GM21447 (cell line): Measurements from ENCODE around the gene TMEM198.

Experiments
- ATAC-seq: cut with Tn5 transposase; IDR thresholded peaks from one replicate; pipeline ENCODE4 v1.9.1; 2021; ENCODE audit not compliant: unreplicated experiment

TMEM198 gene

DNA sequence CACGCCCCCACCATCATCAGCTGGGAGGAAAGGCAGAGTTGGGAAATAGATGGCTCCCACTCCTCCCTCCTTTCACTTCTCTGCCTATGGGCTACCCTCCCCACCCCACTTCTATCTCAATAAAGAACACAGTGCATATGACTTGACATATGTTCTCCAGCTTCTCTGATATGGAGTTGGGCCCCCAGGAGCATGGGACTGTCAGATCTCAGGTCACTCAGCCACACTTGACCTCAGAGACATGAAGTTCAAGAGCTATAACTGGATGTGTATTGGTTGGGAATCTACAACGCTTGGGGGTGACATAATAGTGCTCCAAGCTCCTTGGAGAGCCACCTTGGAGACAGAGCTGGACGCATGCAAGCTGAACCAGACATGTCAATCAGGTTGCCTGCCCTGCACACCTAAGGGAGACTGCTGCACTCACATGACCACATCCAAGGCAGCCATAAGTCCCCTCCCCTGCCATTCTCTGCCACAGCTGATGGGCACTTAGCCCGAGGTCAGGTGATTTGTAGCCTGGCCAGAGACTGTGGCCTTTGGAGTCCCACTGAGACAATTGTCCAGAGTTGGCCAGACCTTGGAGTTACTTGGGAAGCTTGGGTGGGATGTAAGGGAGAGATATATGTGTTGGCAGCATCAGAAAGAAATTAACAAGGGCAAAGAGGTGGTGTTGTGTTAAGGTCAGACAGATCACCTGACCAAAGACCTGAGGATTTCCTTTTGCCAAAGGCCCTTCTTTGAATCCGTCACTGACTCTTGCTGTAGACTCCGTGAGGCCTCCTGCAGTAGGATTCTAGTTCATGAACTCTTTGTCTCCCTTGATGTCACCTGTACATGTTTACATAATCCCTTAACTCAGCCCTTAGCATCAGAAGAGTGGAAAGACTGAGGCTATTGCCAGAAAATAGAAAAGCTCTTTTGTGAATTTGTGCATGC, 32.0 kb downstream of the TMEM198 start:
- ATAC-seq: no peak

DNA sequence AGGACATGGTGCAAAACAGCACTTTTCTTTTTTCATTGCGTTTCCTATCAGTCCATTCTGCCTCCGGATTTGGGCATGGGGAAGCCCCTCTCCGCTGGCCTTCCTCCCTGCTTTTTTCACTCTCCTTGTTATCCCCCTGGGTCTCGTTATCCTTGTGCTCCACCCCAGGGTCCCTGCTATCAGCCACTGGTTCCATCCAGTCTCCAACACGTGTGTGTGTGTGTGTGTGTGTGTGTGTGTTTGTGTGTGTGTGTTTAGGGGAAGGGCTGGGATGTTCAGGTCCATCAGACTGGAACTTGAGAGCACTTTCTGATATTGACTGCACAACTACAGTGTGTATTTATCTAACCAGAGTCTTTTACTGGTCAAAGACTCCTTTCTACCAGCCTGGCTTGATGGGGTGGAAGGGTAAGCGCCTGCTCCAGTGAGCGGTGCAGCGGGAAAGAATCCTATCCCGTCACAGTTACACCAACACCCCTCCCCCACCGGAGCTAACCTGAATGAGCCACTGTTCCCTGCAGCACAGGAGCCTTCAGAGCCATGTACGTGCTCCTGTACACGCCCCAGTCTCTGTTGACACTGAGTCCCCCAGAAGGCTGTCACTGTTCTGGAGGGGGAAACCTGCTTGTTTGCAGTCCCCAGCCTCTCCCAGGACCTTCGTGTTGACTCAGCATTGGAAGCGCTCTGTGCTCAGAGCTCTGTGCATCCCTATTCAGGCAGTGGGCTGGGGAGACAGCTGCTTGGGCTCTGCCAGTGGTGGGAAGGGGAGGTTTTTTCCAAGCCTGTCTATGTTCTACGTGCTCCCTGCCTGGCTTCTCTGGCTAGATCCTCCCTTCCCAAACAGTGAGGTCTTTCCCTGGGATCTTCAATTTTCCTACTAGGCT, 32.9 kb downstream of the TMEM198 start:
- ATAC-seq: no peak

DNA sequence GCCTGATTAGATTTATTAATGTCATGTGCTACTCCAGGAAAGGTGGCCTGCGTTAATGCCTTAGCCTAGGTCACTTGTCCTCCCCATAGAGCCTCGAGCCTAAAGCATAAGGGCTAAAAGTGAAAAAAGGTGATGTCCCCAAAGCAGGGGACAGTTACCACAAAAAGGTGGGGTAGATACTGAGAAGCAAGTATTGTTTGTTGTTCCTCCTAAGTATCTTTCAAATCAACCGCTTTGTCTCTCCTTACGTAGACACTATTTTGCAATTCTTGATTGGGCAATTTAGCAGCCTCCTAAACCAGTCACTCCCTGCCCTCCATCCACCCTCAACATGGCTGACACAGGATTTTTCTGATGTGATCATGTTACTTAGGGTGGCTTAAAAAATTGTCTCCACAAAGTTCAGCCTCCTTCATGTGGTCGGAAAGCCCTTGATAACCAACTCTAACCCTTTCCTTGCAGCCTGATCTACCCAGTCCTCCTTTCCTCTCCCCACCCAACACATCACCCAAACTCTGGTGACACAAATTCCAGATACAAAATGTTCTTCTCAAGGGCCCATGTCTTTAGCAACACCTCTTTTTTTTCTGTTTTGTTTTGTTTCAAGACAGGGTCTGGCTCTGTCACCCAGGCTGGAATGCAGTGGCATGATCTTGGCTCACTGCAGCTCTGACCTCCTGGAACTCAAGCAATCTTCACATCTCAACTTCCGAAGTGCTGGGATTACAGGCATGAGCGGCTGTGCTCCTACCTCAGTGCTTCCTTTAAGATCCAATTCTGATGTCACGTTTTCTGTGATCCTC, 35.2 kb downstream of the TMEM198 start:
- ATAC-seq: no peak

DNA sequence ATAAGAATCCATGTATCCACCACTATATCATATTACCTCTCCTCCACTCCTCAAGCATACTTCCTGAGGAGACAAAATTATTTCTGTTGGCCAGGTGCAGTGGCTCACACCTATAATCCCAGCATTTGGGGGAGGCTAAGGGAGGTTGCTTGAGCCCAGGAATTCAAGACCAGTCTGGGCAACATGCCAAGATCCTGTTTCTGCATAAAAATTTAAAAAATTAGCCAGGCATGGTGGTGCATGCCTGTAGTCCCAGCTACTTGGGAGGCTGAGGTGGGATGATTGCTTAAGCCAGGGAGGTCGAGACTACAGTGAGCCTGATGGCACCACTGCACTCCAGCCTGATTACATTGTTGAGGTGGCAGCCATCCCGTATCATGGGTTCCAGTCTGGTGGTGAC, 37.5 kb downstream of the TMEM198 start:
- ATAC-seq: no peak

DNA sequence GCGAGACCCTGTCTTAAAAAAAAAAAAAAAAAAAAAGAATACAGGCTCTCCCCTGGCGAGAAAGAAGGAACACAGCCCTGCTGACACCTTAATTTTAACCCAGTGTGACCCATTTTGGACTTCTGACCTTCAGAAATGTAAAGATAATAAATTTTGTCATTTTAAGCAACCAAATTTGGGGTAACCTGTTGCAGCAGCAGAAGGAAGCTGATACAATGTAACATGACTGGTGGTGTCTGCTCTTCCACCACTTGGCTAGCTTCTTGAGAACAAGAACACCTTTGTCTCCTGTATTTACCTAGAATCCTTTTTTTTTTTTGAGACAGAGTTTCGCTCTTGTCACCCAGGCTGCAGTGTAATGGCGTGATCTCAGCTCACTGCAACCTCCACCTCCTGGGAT, 47.3 kb downstream of the TMEM198 start:
- ATAC-seq: no peak

DNA sequence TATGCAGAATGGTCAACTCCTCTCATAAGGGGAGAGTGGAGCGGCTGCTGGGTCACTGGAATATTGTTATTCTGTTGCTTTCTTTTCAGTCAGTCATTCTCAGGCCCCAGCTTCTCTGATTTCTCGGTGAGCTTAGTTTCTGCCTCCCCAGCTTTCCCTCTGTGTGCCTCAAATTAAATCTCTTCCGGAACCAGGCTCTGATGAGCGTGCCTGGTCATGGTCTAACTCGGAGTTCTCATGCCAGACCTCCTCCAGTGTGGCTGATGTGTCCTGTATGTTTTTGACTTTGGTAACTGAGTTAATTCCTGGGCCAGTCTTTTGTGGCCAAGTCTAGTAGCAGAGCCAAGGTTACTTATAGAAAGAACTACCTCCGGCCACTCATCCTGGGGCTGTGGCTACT, 48.9 kb downstream of the TMEM198 start:
- no peak for ATAC-seq

DNA sequence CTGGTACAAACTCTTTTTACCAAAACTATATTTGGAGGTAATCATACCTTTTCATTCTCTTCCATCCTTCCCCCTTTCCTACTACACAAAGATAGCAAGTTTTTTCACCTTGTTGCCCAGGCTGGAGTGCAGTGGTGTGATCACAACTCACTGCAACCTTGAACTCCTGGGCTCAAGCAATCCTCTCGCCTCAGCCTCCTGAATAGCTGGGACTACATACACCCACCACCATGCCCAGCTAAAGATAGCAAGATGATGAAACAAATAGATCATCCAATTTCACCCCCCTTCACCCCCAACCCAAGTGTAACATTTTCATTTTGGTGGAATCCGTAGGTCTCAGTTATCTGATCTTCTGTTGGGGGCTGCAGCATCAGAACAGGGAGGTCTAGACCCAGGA, 49.3 kb downstream of the TMEM198 start:
- ATAC-seq: no peak

DNA sequence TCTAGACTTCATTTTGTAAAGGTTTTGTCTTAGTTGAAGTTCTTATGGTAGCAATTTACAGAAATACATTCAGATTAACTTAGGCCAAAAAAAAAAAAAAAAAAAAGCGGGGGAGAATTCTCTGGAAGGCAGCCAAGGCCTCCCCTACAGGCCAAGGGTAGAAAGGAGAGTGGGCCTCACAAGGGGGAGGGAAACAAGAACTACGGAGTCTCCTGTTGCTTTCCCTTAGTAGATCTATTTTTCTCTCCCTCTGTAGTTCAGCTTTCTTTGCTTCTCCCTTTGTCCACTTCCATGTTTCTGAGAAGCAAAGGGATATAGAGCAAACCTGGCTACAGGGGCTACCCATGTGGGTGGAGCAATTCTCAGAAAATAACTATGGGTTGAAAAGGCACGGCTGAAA, 51.4 kb downstream of the TMEM198 start:
- ATAC-seq: no peak

DNA sequence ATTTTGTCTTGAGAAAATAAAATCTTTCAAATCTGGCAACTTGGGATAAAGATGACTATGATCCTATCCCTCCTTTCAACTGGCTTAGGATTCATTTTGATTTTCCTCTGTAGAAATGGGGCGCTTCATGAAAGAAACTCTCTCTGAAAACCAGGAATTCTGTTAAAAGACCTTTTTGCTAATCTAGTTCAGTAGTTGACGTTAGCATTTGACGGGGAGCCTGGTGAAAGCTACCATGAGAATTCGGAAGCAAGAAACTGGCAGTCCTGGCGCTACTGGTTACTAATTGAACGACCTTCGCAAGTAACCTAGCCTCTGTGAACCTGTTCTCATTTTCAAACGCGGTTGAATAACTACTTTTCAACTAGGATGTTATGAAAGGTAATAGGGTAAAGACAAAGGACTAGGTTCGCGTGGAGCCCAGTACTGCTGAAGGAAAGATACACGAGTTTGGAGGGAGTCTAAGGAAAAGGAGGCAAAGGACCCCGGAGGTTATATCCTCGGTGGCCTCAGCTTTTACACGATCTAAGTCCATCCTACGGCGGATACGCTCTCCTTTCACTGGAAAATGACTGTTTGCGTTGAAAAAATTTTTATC, 53.2 kb downstream of the TMEM198 start:
- ATAC-seq: peak; percentile 6

DNA sequence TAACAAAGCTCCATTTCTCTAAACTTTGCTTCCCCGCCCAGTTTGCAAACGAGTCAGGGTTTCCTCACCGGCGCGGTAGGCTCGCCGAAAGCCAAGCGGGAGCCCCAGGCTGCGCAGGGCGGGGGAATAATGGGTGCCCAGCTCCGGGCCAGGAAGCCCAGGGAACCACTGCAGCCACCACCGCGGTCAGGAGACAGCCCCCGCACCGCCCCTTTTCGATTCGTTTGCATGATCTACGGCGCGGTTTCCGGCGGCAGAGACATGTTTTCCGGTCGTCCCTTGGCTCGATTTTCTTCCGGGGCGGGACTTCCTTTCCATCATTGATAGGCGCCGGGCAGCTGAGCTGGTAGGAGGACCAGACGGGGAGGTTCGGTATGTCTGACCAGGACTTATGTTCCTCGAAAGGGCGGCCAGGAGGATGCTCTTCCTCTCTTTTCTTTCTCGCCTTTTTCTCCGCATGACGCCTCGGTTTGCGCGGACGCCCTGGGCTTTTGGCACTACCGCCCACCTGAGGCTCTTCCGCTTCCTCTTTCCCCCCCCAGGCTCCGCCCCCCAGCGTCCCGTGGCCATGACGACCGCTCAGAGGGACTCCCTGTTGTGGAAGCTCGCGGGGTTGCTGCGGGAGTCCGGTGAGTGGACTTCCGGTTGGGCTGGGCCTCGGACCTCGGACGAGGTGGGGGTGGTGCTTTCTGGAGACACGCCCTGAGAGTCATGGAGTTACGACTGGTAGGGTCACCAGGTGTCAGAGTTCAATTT, 53.9 kb downstream of the TMEM198 start, which contains the start of gene STK11IP:
TSS of gene STK11IP (plus strand) at position 306 of the 756 bp plus-strand sequence. CDS start at position 569, 263 bp downstream.
- peak; percentile 94 for ATAC-seq

DNA sequence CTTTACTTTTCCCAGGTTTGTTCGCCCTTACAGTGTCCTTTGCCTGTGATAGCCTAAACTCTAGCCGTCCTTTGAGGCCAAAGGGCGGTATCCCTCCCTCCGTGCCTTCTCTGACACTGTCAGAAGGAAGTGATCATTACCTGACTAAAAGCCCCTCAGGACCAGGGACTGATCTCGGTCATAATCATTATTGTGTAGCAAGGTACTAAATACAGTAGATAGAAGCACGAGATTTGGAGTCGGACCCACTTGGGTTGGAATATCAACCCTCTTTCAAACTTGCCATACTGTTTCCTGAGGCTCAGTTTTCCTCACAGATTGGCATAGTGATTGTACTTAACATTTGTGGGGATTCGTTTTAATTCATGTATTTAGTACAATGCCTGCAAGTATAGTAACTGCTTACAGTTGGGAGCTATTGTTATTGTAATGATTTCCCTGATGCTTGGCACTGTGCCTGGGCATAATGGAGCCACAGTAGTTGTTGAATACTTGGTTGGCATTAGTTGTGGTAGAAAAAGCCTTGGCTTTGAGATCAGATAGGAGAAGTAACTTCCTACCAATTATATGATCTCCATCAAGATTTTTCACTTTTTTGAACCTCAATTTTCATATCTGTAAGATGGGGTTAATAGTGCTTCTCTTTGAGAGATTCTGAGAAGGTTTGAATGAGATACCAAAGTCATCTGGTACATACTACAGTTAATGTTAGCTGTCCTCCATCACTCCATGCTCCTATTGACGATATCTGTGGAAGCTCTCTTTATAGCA, 54.7 kb downstream of the TMEM198 start:
- ATAC-seq: no peak
